ENCODE data around the gene TMEM74B. TPM values are rescaled to one million over a fixed set of nuclear protein-coding genes. Genes with fewer than 3 reads are reported as not detected.
A peak's percentile ranks its signal among the peaks of the same experiment; 100 is the strongest.

Gene TMEM74B
- total RNA-seq, 2 experiments from 2014 or later = 3.5 to 4.0 TPM

DNA sequence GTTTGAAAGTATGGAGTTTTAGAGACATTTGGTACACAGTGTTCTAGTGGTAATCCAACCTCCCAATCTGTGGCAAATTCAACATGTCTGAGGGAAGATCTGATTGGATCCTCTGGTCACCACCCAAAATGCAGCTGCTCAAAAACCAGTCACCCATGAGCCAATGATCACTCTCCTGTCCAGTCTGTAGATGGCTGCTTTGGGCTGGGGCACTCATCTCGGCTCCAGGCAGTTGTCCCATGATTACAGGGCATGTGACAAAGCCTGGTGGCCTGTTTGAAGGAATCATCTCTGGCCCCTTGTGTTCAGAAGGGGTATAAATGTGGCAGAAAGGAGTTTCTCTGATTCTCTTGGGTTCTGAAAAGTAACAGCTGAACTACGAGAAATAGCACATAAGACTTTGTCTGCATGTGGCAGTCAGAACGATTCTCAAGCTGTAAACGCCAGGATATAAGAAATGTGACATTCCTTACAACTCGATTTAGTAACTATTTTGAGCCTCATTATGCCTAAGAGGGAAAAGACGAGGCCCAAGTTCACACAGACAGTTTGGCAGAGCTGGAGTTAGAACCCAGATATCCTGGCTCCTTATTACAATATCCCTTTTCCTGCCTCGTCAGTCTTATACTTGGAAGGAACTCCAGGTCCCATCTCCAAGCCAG, 14.6 kb upstream of the TMEM74B start:
- Mint-ChIP-seq H3K4me1 (peaks cover 13% of the 10 kb centered on the region), H3K4me3 (no peak overlapping the region), H3K36me3 (no peaks in the 10 kb centered on the region), H3K9me3 (peaks cover 1% of the 10 kb centered on the region), H3K27me3 (peaks cover 5% of the 10 kb centered on the region), H3K27ac (peak overlapping the region; percentile 65)
- POLR2A ChIA-PET = no interaction called here
- no peak for DNase-seq
- ATAC-seq (ENCODE audit: low read depth) = no peak

DNA sequence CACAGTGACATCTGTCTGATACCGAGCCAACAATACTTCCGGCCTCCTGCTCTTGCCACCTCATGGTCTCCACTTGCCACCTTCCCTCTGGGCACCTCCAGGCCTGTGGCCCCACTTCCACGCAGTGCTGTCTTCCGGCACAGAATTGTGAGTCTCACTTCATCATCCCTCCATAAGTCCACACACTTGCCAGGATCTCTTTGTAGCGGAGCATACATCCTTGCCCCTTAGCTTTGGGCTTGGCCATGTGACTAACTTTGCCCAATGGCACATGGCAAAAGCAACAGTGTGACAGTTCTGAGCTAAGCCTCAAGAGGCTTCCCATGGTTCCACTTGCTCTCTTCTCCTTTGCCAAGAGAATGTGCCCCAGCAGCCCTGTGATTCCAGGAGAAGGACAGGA, 14.0 kb upstream of the TMEM74B start:
- POLR2A ChIA-PET = no interaction called here
- H3K4me3 Mint-ChIP-seq = no peak overlapping the region
- H3K36me3 Mint-ChIP-seq = no peaks in the 10 kb centered on the region
- no peak for DNase-seq
- H3K27ac Mint-ChIP-seq = no peak overlapping the region
- no peak for ATAC-seq (ENCODE audit: low read depth)
- peaks cover 1% of the 10 kb centered on the region for H3K9me3 Mint-ChIP-seq
- peaks cover 13% of the 10 kb centered on the region for H3K4me1 Mint-ChIP-seq
- H3K27me3 Mint-ChIP-seq = peaks cover 5% of the 10 kb centered on the region

DNA sequence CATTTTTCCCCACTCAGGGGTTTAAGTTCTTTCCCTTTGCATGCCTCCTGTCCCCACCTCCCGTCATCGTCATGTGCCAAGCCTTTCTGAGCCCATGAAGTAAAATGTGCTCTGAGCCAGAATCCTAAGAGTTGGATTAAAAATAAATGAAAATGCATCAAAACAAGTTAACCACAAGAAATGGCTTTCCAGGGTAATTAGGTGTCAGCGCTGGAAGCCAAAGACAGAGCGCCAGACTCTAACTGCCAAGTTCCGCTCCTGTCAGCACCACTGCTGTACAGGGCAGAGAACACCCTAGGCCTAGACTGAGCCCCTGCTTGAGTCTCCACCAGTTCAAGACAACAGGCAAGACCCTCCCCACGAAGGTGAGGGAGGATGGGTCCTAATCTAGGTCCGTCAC, 13.0 kb upstream of the TMEM74B start:
- Mint-ChIP-seq H3K36me3 (no peaks in the 10 kb centered on the region), H3K27ac (no peak overlapping the region), H3K4me1 (peaks cover 13% of the 10 kb centered on the region), H3K4me3 (no peak overlapping the region), H3K9me3 (peaks cover 1% of the 10 kb centered on the region), H3K27me3 (peaks cover 5% of the 10 kb centered on the region)
- POLR2A ChIA-PET = no interaction called here
- no peak for ATAC-seq (ENCODE audit: low read depth)
- DNase-seq = no peak

DNA sequence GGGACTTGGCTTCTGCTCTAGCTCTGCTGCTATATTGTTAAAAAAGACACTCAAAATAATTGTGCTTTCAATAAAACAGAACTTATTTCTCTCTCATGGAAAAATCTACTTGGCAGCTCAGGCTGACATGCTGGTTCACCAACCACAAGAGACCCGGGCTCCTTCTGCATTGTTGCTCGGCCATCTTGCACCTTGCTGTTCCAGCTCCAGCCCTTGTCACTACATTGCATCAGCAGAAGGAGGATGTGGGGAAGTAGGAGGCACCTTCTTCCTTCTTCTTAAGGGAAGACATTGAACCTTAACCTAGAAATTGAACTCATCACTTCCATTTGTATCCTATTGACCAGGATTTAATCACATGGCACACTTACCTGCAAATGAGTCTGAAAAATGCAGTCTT, 11.9 kb upstream of the TMEM74B start:
- no peaks in the 10 kb centered on the region for H3K36me3 Mint-ChIP-seq
- no peak for DNase-seq
- H3K4me3 Mint-ChIP-seq = no peak overlapping the region
- POLR2A ChIA-PET = no interaction called here
- no peak overlapping the region for H3K27ac Mint-ChIP-seq
- H3K9me3 Mint-ChIP-seq = peaks cover 1% of the 10 kb centered on the region
- peaks cover 5% of the 10 kb centered on the region for H3K27me3 Mint-ChIP-seq
- peaks cover 13% of the 10 kb centered on the region for H3K4me1 Mint-ChIP-seq
- no peak for ATAC-seq (ENCODE audit: low read depth)

DNA sequence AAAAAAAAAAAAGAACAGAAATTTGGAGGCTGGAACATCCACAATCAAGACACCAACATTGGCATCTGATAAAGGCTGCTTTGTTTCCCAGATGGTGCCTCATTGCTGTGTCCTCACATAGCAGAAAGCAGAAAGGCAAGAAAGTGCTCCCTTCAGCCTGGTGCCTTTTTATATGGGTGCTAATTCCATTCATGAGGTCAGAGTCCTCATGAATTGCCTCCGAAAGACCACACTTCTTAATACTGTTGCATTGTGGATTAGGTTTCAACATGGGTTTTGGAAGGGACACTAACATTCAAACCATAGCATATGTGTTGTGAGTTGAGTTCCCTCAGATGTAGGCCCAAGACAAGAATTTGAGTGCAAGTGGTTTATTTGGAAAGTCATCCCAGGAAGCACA, 10.4 kb upstream of the TMEM74B start:
- H3K27me3 Mint-ChIP-seq = peaks cover 7% of the 10 kb centered on the region
- DNase-seq (no peak), ATAC-seq (ENCODE audit: low read depth) (no peak)
- POLR2A ChIA-PET = no interaction called here
- H3K4me1 Mint-ChIP-seq = peaks cover 11% of the 10 kb centered on the region
- no peak overlapping the region for H3K4me3 Mint-ChIP-seq
- no peaks in the 10 kb centered on the region for H3K36me3 Mint-ChIP-seq
- no peak overlapping the region for H3K27ac Mint-ChIP-seq
- peaks cover 1% of the 10 kb centered on the region for H3K9me3 Mint-ChIP-seq

DNA sequence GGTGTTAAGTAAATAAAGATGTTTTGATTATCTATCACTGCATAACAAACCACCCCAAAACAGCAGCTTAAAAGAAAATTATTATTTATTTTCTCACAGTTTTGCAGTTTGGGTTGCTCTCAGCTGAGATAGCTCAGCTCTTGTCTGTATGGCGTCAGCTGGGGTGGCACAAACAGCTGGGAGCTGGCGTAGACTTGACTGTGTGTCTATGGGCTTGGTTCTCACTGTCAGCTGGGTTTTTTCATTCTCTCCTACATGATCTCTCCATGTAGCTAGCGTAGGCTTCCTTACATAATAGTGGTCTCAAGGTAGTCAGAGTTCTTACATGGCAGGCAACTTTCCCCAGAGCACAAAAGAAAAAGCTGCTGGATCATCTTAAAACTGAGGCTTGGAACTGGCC, 6.5 kb upstream of the TMEM74B start:
- H3K27ac Mint-ChIP-seq = no peak overlapping the region
- peaks cover 1% of the 10 kb centered on the region for H3K9me3 Mint-ChIP-seq
- peaks cover under 1% of the 10 kb centered on the region for H3K4me1 Mint-ChIP-seq
- ATAC-seq (ENCODE audit: low read depth) (no peak), DNase-seq (no peak)
- H3K4me3 Mint-ChIP-seq = no peak overlapping the region
- POLR2A ChIA-PET = no interaction called here
- peaks cover 15% of the 10 kb centered on the region for H3K27me3 Mint-ChIP-seq
- H3K36me3 Mint-ChIP-seq = no peaks in the 10 kb centered on the region

DNA sequence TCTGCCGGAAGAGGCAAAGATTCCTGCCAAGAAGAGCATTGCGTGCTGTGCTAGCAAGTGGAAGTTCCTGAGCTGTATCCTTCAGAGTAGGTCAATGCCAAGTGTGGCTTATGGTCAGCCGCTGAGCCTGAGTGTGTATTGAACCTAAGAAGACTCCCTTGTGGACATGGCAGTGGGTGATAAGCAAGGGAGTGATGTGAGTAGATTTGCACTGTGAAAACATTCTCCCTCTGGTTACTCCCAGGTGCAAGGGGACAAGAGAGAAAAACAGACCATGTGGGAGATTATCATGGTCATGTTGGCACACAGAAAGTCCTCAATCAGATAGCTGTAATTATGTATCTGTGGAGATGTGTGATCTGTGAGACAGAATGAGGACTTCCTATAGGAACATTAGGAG, 6.1 kb upstream of the TMEM74B start:
- POLR2A ChIA-PET = no interaction called here
- no peak for ATAC-seq (ENCODE audit: low read depth)
- no peaks in the 10 kb centered on the region for H3K36me3 Mint-ChIP-seq
- H3K4me1 Mint-ChIP-seq = peaks cover under 1% of the 10 kb centered on the region
- DNase-seq = no peak
- peaks cover 1% of the 10 kb centered on the region for H3K9me3 Mint-ChIP-seq
- no peak overlapping the region for H3K27ac Mint-ChIP-seq
- peaks cover 14% of the 10 kb centered on the region for H3K27me3 Mint-ChIP-seq
- H3K4me3 Mint-ChIP-seq = no peak overlapping the region

DNA sequence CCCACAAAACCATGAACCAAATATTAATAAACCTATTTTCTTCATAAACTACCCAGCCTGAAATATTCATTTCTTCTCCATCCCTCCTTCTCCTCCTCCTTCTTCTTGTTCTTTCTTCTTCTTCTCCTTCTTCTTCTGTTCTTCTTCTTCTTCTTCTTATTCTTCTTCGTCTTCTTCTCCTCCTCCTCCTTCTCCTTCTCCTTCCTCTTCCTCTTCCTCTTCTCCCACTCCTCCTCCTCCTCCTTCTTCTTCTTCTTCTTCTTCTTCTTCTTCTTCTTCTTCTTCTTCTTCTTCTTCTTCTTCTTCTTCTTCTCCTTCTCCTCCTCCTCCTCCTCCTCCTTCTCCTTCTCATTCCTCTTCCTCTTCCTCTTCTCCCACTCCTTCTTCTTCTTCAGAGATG, 5.0 kb upstream of the TMEM74B start:
- POLR2A ChIA-PET = no interaction called here
- H3K4me3 Mint-ChIP-seq = no peak overlapping the region
- H3K36me3 Mint-ChIP-seq = no peaks in the 10 kb centered on the region
- ATAC-seq (ENCODE audit: low read depth) (no peak), DNase-seq (no peak)
- peaks cover 12% of the 10 kb centered on the region for H3K27me3 Mint-ChIP-seq
- no peak overlapping the region for H3K27ac Mint-ChIP-seq
- H3K4me1 Mint-ChIP-seq = peaks cover 1% of the 10 kb centered on the region
- H3K9me3 Mint-ChIP-seq = no peaks in the 10 kb centered on the region

DNA sequence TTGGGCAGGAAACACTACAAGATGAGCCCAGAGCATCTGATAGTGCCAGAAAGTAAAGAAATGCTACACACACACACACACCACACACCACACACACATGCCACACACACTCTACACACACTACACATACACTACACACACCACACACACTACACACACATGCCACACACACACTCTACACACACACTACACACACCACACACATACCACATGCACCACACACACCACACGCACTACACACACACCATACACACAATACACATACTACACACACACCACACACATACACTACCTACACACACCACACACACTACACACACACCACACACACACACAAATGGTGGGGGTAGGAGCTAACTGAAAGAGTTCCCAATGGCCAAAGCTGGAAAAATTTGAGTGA, 3.6 kb upstream of the TMEM74B start:
- DNase-seq (no peak), ATAC-seq (ENCODE audit: low read depth) (no peak)
- POLR2A ChIA-PET = no interaction called here
- no peaks in the 10 kb centered on the region for H3K36me3 Mint-ChIP-seq
- H3K4me1 Mint-ChIP-seq = peaks cover 6% of the 10 kb centered on the region
- H3K27ac Mint-ChIP-seq = no peak overlapping the region
- peaks cover 26% of the 10 kb centered on the region for H3K27me3 Mint-ChIP-seq
- H3K9me3 Mint-ChIP-seq = no peaks in the 10 kb centered on the region
- H3K4me3 Mint-ChIP-seq = no peak overlapping the region

DNA sequence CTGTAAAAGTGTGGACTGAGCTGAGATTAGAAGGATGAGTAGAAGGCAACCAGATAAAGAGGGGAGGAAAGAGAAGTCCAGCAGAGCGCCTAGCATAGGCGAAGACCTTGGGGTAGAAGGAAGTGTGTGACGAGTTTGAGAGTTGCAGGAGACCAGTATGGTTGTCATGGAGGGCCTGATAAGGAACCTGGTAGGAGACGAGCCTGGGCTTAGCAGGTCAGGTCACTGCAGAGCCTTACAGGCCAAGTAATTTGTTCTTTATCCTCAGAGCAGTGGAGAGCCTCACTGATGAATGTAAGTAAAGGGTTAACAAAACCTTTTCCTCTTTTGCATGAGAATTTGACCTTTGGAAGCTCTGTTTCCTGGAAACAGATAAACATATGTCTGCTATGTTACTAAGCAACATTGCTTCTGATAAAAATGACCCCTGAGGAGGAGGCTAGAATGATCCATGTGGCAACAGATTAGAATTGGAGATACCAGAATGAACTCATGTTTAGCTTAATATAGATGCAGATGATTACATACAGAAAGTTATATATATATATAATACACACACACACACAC, 2.9 kb upstream of the TMEM74B start:
- no peak for ATAC-seq (ENCODE audit: low read depth)
- Mint-ChIP-seq H3K27ac (no peak overlapping the region), H3K9me3 (no peaks in the 10 kb centered on the region), H3K27me3 (peaks cover 30% of the 10 kb centered on the region), H3K4me3 (no peak overlapping the region), H3K4me1 (peaks cover 6% of the 10 kb centered on the region), H3K36me3 (no peaks in the 10 kb centered on the region)
- no peak for DNase-seq
- POLR2A ChIA-PET = no interaction called here

DNA sequence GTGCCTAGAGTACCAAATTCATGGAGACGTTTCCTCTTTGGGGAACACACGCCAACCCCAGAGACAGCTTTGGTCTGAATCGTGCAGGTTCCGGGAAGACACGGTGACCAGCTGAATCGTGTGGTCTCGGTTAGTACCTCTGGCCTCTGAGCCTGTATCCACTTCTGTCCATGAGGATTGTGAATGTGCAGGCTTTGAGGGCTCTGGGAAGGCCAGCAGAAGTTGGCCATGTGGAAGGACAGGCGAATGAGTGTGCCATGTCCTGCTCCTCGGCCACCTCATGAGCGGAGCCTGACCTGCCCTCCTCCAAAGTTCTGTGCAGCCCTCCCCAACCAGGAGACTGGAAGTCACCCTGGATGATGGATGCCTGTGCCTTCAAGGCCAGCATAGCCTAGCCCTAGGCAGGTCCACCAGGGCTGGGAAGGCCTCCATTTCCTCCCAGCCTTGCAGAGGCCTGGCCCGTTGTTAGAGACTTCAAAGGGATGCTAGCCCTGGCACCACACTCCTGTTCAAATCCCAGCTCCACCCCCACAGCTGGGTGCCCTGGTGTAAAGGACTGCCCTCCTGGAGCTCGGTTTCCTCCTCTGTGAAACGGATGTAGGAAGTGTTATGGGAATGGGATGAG, 1.7 kb upstream of the TMEM74B start:
- Mint-ChIP-seq H3K27ac (no peak overlapping the region), H3K4me1 (peaks cover 6% of the 10 kb centered on the region), H3K36me3 (no peaks in the 10 kb centered on the region), H3K4me3 (no peak overlapping the region), H3K9me3 (no peaks in the 10 kb centered on the region), H3K27me3 (peaks cover 34% of the 10 kb centered on the region)
- POLR2A ChIA-PET = no interaction called here
- ATAC-seq (ENCODE audit: low read depth) (no peak), DNase-seq (no peak)

DNA sequence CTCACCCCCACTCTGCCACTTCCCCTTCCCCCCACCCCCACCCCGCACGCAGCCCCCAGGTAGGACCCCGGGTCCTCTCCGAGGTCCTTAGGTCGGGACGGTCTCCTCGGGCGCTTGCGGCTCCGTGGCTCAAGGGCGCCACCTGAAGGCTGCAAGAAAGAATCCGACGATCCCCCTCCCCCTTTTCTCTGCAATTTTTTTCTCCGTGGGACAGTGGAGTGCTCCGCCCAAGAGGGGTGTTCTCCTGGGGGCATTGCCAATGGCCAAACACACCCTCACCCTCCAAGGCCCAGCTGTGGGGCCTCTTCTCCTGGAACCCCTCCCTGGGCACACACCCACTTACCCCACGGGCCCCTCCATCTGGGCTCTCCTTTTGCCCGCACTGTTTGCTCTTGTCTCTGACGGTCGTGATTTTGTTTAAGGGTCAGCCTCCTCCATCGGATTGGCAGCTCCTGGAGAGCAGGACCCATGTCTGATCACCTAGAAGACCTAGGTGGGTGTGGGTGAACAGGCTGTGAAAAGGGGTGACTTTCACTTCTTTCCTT, 1.1 kb upstream of the TMEM74B start:
- POLR2A ChIA-PET = no interaction called here
- Mint-ChIP-seq H3K36me3 (no peaks in the 10 kb centered on the region), H3K27ac (no peak overlapping the region), H3K9me3 (no peaks in the 10 kb centered on the region), H3K4me3 (peak overlapping the region; percentile 68), H3K4me1 (peaks cover 6% of the 10 kb centered on the region), H3K27me3 (peaks cover 33% of the 10 kb centered on the region)
- ATAC-seq (ENCODE audit: low read depth) (peak; percentile 74), DNase-seq (peak; percentile 77)

DNA sequence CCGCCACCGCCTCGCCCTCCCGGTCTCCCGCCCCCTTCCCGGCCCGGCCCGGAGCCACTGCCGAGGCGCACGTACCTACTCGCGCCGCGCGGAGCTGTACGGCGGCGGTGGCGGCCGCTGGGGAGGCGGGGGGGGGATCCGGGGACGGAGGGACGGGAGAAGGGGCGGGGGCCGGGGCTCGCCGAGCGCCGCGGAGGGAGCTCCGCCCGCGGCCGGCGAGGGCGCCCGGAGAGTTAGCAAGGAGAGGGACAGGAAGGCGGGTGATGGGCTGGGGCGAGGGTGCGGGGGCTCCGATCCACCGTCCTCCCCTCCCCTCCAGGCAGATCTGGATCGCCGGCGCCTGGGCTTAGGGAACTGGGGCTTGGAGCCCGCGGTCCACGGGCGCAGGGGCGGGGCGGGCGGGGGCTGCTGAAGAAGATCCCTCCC, 548 bp upstream of the TMEM74B start:
- H3K27ac Mint-ChIP-seq = no peak overlapping the region
- ATAC-seq (ENCODE audit: low read depth) (peak; percentile 41), DNase-seq (no peak)
- H3K27me3 Mint-ChIP-seq = peaks cover 33% of the 10 kb centered on the region
- POLR2A ChIA-PET = no interaction called here
- no peaks in the 10 kb centered on the region for H3K36me3 Mint-ChIP-seq
- H3K4me3 Mint-ChIP-seq = peak overlapping the region; percentile 16
- H3K4me1 Mint-ChIP-seq = peaks cover 6% of the 10 kb centered on the region
- H3K9me3 Mint-ChIP-seq = no peaks in the 10 kb centered on the region

DNA sequence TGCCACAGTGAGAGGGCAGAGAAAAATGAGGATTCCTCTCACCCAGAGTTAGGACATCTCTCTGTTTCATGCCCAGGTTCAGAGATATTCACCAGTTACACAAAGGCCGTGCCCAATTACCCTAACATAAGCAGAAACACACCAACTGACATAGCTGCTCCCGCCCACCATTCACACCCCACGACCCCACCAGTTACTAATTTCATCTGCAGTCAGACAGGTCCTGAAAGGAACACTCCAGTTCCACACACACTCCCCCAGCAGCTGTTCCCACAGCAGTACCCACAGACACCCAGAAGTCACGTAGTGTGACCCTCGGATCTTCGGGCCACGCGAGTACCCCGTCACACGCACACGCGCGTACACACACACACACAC, 532 bp downstream of the TMEM74B start:
- H3K27ac Mint-ChIP-seq = no peak overlapping the region
- DNase-seq = no peak
- POLR2A ChIA-PET = interaction anchor here (0.8 kb wide), 1 partner anchor 65 kb away, joined by 3 read pairs; no protein-coding TSS in a partner anchor
- peak overlapping the region; percentile 76 for H3K4me3 Mint-ChIP-seq
- no peak for ATAC-seq (ENCODE audit: low read depth)
- no peaks in the 10 kb centered on the region for H3K9me3 Mint-ChIP-seq
- H3K27me3 Mint-ChIP-seq = peaks cover 26% of the 10 kb centered on the region
- H3K4me1 Mint-ChIP-seq = peaks cover 6% of the 10 kb centered on the region
- H3K36me3 Mint-ChIP-seq = no peaks in the 10 kb centered on the region

All from activated naive CD8-positive, alpha-beta T cell treated with anti-CD3 and anti-CD28 coated beads, Interleukin-2, amount 10 ng/mL, durations not matched to agents 7 days and 5 days (primary cell).